Gastrocnemius medialis (tissue), 4 donors: ENCODE data around the gene KYNU.

Source experiments
- CTCF ChIP-seq, 5 experiments: fragments of 450-650 bp in 3 of 5; fragments of 200-600 bp in 2 of 5; sonication (generic) in 2 of 5; IDR thresholded peaks in 4 of 5; conservative IDR thresholded peaks in 1 of 5; 1 replicate in 4 of 5; 2 replicates in 1 of 5; pipeline ENCODE4 v1.5.1; 2016 to 2019; ENCODE audit warnings: antibody characterized with exemption in 5 of 5, mild to moderate bottlenecking in 3 of 5, moderate library complexity in 3 of 5
- POLR2A ChIP-seq, 2 donors: fragments of 450-650 bp; IDR thresholded peaks; one replicate each; pipeline ENCODE4 v1.6.1; 2017; ENCODE audit warnings: antibody characterized with exemption in 2 of 2, mild to moderate bottlenecking in 2 of 2, moderate library complexity in 2 of 2

- TF ChIP-seq POLR2A (IDR thresholded peaks at IDR 0.05) (no peak), CTCF (IDR thresholded peaks at IDR 0.05 in 4 of 5, conservative IDR thresholded peaks at IDR 0.05 in 1 of 5) (no peak)
These were observed 67.3 kb downstream of the KYNU start for GRCh38 chr2:142944721-142945120.
